K562 (cell line): ENCODE data around the gene TRANK1. TPM values are rescaled to one million over a fixed set of nuclear protein-coding genes. Genes with fewer than 3 reads are reported as not detected.

Experiments
- ATAC-seq: fragments of 200-7000 bp; cut with Tn5 transposase; 3 replicates; pipeline ENCODE4 v1.9.1; 2020; ENCODE audit warnings: moderate library complexity
- BruUV-seq: library from RNA; stranded (reverse); fragments of 400-500 nt; replicated peaks from 2 replicates; lab custom pipeline; 2021; lab: Mats Ljungman, UMichigan
- CTCF ChIA-PET: fragments of 300-600 bp; formaldehyde crosslinking; extraction: SDS; loops from one replicate; lab custom pipeline; 2021; ENCODE audit warnings: low intra/inter-chr PET ratio; lab: Yijun Ruan, JAX
- POLR2A ChIA-PET: fragments of 300-600, 350-650 bp; sonication (Branson Sonifier 250); formaldehyde crosslinking; extraction: SDS; loops from one replicate; lab custom pipeline; 2021; ENCODE audit warnings: antibody characterized with exemption, inconsistent platforms; lab: Yijun Ruan, JAX
- DNase-seq, 4 experiments: peaks; one replicate each; pipeline versions ENCODE4 v3.0.0 to v3.0.0-alpha.2; 2011 to 2018; ENCODE audit warnings: low spot score in 3 of 4, mixed read lengths in 3 of 4; ENCODE audit errors: extremely low read depth in 1 of 4
- FAIRE-seq: peaks from 2 replicates; lab custom pipeline; 2011; peaks lifted over from hg19 to GRCh38; lab: Jason Lieb, UNC
- H2AFZ ChIP-seq: 2 replicates; pipeline ENCODE4 v1.6.0; 2011; ENCODE audit warnings: low read depth, low read length, control low read depth, inconsistent platforms
- H3K27ac ChIP-seq: fragments of 200-600 bp; 3 replicates; pipeline ENCODE4 v1.8.0; 2011; ENCODE audit warnings: low read depth, mild to moderate bottlenecking, control low read depth, inconsistent platforms, low read length, moderate library complexity, mixed read lengths; ENCODE audit errors: extremely low read depth
- H3K27me3 ChIP-seq, 2 experiments: fragments of 300-600 bp in 1 of 2; 2 replicates in 1 of 2; 3 replicates in 1 of 2; pipeline versions ENCODE4 v1.6.0 to v1.8.0; 2011; ENCODE audit warnings: inconsistent platforms in 2 of 2, low read length in 2 of 2, mild to moderate bottlenecking in 1 of 2, mixed read lengths in 1 of 2, moderate library complexity in 1 of 2; ENCODE audit not compliant: control insufficient read depth in 2 of 2, insufficient read depth in 2 of 2
- H3K36me3 ChIP-seq: fragments of 300-600 bp; 3 replicates; pipeline ENCODE4 v1.8.0; 2011; ENCODE audit warnings: mild to moderate bottlenecking, low read length, inconsistent platforms; ENCODE audit not compliant: control insufficient read depth, insufficient read depth
- H3K4me1 ChIP-seq, 2 experiments: fragments of 200-600 bp in 1 of 2; replicated peaks in 1 of 2; 2 replicates in 1 of 2; 3 replicates in 1 of 2; pipeline versions ENCODE4 v1.5.1 to v1.8.0; 2011; ENCODE audit warnings: inconsistent platforms in 2 of 2, low read length in 2 of 2, mild to moderate bottlenecking in 1 of 2, mixed read lengths in 1 of 2, moderate library complexity in 1 of 2; ENCODE audit not compliant: control insufficient read depth in 2 of 2, insufficient read depth in 2 of 2
- H3K4me2 ChIP-seq: 2 replicates; pipeline ENCODE4 v1.6.1; 2011; ENCODE audit warnings: low read length, control low read depth, inconsistent platforms, mixed read lengths; ENCODE audit not compliant: insufficient read depth
- H3K4me3 ChIP-seq: fragments of 200-600 bp; sonication (generic), shearing (Covaris generic); 2 replicates; pipeline ENCODE4 v1.5.1; 2016; ENCODE audit warnings: control low read depth, inconsistent platforms
- H3K79me2 ChIP-seq: fragments of 200-600 bp; 3 replicates; pipeline ENCODE4 v1.8.0; 2011; ENCODE audit warnings: low read length, inconsistent platforms; ENCODE audit not compliant: control insufficient read depth, insufficient read depth
- H3K9ac ChIP-seq, 2 experiments: 2 replicates each; pipeline versions ENCODE4 v1.6.0 to v1.6.1; 2011; ENCODE audit warnings: low read depth in 2 of 2, low read length in 2 of 2, control low read depth in 1 of 2, inconsistent platforms in 1 of 2, mild to moderate bottlenecking in 1 of 2, mixed read lengths in 1 of 2; ENCODE audit not compliant: insufficient read depth in 1 of 2
- H3K9me1 ChIP-seq: one replicate; pipeline ENCODE4 v1.6.0; 2011; ENCODE audit warnings: inconsistent platforms, mild to moderate bottlenecking, low read length, moderate library complexity; ENCODE audit not compliant: control insufficient read depth, insufficient read depth
- H3K9me3 ChIP-seq: replicated peaks from 2 replicates; pipeline ENCODE4 v1.5.1; 2011; ENCODE audit warnings: low read depth, low read length, inconsistent platforms; ENCODE audit not compliant: control insufficient read depth, insufficient read depth
- H4K20me1 ChIP-seq: replicated peaks from 2 replicates; pipeline ENCODE4 v1.6.1; 2011; ENCODE audit warnings: low read length, inconsistent platforms, mixed read lengths; ENCODE audit not compliant: control insufficient read depth, insufficient read depth
- CCNT2 ChIP-seq: IDR thresholded peaks from 2 replicates; pipeline ENCODE4 v1.6.1; 2011; ENCODE audit warnings: borderline replicate concordance, low read depth, mild to moderate bottlenecking, moderate library complexity, mixed read lengths, low read length; ENCODE audit not compliant: insufficient read length; ENCODE audit errors: extremely low read depth
- CREM ChIP-seq: IDR thresholded peaks from 2 replicates; pipeline ENCODE4 v1.6.1; 2014; ENCODE audit warnings: antibody characterized with exemption, low read depth
- ETV5 ChIP-seq: sonication (generic); formaldehyde crosslinking; IDR thresholded peaks from 2 replicates; pipeline ENCODE4 v1.4.0; 2020; ENCODE audit warnings: low read depth, mild to moderate bottlenecking, missing genetic modification reagents
- HMG20B ChIP-seq: fragments of 250-450 bp; sonication (Bioruptor Pico); IDR thresholded peaks from 2 replicates; pipeline ENCODE4 v1.5.0; 2021; ENCODE audit warnings: mild to moderate bottlenecking
- MCM7 ChIP-seq, 2 experiments: fragments of 450-650 bp; IDR thresholded peaks; 2 replicates each; pipeline ENCODE4 v1.6.1; 2016 to 2018
- NCOA1 ChIP-seq: fragments of 450-650 bp; IDR thresholded peaks from 2 replicates; pipeline ENCODE4 v1.6.1; 2016; ENCODE audit warnings: low read depth
- NFYB ChIP-seq: IDR thresholded peaks from 2 replicates; pipeline ENCODE4 v1.6.1; 2011; ENCODE audit warnings: mild to moderate bottlenecking, moderate library complexity; ENCODE audit not compliant: insufficient read length; ENCODE audit errors: extremely low read depth
- PML ChIP-seq: IDR thresholded peaks from 2 replicates; pipeline ENCODE4 v1.6.1; 2012; ENCODE audit warnings: low read length, inconsistent platforms
- POLR2B ChIP-seq: fragments of 450-650 bp; IDR thresholded peaks from 2 replicates; pipeline ENCODE4 v1.6.1; 2018; ENCODE audit warnings: low read depth; ENCODE audit not compliant: partially characterized antibody
- SOX6 ChIP-seq: fragments of 450-650 bp; IDR thresholded peaks from 2 replicates; pipeline ENCODE4 v1.6.1; 2014; ENCODE audit warnings: mild to moderate bottlenecking
- ZNF165 ChIP-seq: fragments of 250-450 bp; sonication (Bioruptor Pico); IDR thresholded peaks from 2 replicates; pipeline ENCODE4 v1.4.0; 2020; ENCODE audit warnings: borderline replicate concordance
- ZNF445 ChIP-seq: fragments of 250-450 bp; sonication (Bioruptor Pico); IDR thresholded peaks from 2 replicates; pipeline ENCODE4 v1.4.0; 2020; ENCODE audit warnings: low read depth, mild to moderate bottlenecking, moderate library complexity
- in situ Hi-C: fragments of 300-500 bp; cut with MboI; formaldehyde crosslinking; loops from 4 replicates; pipeline ENCODE4 v1.15.0; 2018; ENCODE audit warnings: inconsistent platforms, mixed read lengths
- intact Hi-C: fragments of 100-400 bp; cut with micrococcal nuclease; formaldehyde crosslinking; loops from 2 replicates; pipeline ENCODE4 v1.14.2; 2022
- polyA plus RNA-seq, 8 experiments: library from polyadenylated mRNA; depleted of rRNA in 4 of 8; stranded (reverse) in 5 of 8; unstranded in 3 of 8; fragments of >200 nt; fragmentation: Nextera tagmentation in 2 of 8; fragmentation: Illumina TruSeq in 1 of 8; extraction: Ambion mirVana in 2 of 8; extraction: Trizol in 1 of 8; gene quantifications; 2 replicates each; pipeline versions ENCODE4 v1.2.1 to v1.2.3, GENCODE V29; 2011 to 2014; ENCODE audit warnings: inconsistent platforms in 1 of 8, missing spikeins in 1 of 8
- total RNA-seq, 7 experiments: library from RNA; depleted of rRNA in 6 of 7; stranded (reverse); fragments of >200 nt in 6 of 7; fragmentation: Illumina TruSeq in 2 of 7; extraction: Trizol in 2 of 7; gene quantifications; 2 replicates each; pipeline versions ENCODE4 v1.2.1 to v1.2.3, GENCODE V29; 2011 to 2021; ENCODE audit warnings: low replicate concordance in 1 of 7
- TF ChIP-seq, protein P1 (sequence below), 2 experiments: fragments of 450-650 bp; formaldehyde crosslinking in 1 of 2; IDR thresholded peaks; 2 replicates each; pipeline versions ENCODE4 v1.4.0 to v1.6.1; 2014 to 2020; ENCODE audit warnings: mild to moderate bottlenecking in 2 of 2, borderline replicate concordance in 1 of 2, low read depth in 1 of 2

TRANK1 gene
- total and polyA plus RNA-seq, 9 of the 15 experiments (the other 6 are each of a cell fraction or from before 2014, with no cell fraction given), result 0.41 to 5.3 (median 2.1) TPM

DNA sequence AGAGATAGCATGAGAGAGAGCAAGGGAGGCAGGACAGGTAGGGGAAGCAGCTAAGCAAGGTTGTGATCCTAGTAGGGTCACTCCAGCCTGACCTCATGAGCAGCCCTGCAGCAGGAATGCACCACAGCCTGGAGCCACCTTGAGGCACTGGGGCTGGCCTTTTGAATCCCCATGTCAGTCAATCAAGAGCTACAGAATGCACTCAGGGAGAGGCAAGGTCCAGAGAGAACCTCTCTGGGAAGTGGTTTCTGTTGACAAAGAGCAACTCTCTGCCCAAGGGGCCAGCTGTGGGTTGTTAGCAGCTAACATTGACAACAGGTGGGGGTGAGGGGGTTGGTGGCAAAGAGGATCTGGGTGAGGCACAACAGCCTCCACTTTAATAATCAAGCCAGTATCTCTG lies 54.6 kb downstream of the TRANK1 start:
- in situ Hi-C loops, result no loop called here
- Histone ChIP-seq H3K4me2 (no peak overlapping the region), H3K9me1 (no peaks in the 10 kb centered on the region), H3K27ac (no peak overlapping the region), H4K20me1 (no peaks in the 10 kb centered on the region), H3K27me3 (no peaks in the 10 kb centered on the region), H3K9ac (no peak overlapping the region), H3K9me3 (no peaks in the 10 kb centered on the region), H2AFZ (no peak overlapping the region), H3K79me2 (no peaks in the 10 kb centered on the region), H3K36me3 (no peaks in the 10 kb centered on the region), H3K4me1 (peaks cover 0 to 9% of the 10 kb centered on the region in 2 experiments; a peak in 2 of 5 replicates), H3K4me3 (no peak overlapping the region)
- BruUV-seq, result no TSS peak
- FAIRE-seq, result no peak
- peak; percentile 17; the same call in 2 of the 3 replicates for ATAC-seq
- no peak for DNase-seq
- ChIA-PET CTCF (no interaction called here), POLR2A (interaction anchor here (0.8 kb wide), 1 partner anchor 12 kb away, joined by 3 read pairs; no protein-coding TSS in a partner anchor)
- intact Hi-C loops, result no loop called here
- TF ChIP-seq CREM (no peak), ZNF445 (CRISPR knock-in tag) (no peak), CCNT2 (no peak), ETV5 (CRISPR knock-in tag) (no peak), HMG20B (CRISPR knock-in tag) (no peak), NCOA1 (no peak), MCM7 (IDR thresholded peaks at IDR 0.05) (no peak), SOX6 (no peak), POLR2B (no peak), NFYB (no peak), ZNF165 (no peak), PML (no peak)
- TF ChIP-seq, protein P1, sequence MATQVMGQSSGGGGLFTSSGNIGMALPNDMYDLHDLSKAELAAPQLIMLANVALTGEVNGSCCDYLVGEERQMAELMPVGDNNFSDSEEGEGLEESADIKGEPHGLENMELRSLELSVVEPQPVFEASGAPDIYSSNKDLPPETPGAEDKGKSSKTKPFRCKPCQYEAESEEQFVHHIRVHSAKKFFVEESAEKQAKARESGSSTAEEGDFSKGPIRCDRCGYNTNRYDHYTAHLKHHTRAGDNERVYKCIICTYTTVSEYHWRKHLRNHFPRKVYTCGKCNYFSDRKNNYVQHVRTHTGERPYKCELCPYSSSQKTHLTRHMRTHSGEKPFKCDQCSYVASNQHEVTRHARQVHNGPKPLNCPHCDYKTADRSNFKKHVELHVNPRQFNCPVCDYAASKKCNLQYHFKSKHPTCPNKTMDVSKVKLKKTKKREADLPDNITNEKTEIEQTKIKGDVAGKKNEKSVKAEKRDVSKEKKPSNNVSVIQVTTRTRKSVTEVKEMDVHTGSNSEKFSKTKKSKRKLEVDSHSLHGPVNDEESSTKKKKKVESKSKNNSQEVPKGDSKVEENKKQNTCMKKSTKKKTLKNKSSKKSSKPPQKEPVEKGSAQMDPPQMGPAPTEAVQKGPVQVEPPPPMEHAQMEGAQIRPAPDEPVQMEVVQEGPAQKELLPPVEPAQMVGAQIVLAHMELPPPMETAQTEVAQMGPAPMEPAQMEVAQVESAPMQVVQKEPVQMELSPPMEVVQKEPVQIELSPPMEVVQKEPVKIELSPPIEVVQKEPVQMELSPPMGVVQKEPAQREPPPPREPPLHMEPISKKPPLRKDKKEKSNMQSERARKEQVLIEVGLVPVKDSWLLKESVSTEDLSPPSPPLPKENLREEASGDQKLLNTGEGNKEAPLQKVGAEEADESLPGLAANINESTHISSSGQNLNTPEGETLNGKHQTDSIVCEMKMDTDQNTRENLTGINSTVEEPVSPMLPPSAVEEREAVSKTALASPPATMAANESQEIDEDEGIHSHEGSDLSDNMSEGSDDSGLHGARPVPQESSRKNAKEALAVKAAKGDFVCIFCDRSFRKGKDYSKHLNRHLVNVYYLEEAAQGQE (IDR thresholded peaks at IDR 0.05; ENCODE audit: borderline replicate concordance), result no peak
- TF ChIP-seq, protein P1 (CRISPR knock-in tag; IDR thresholded peaks at IDR 0.05; ENCODE audit: low read depth), result no peak
